DMS79 treated with DMSO at 0.1 percent for 48 hours (cell line): Measurements from ENCODE around the gene TAB2.
"Not testable (repeated sequence)": the region's sequence is repeated elsewhere in the genome, so short reads cannot be mapped to it uniquely, and the experiment has no call there.

Source experiments
- DNase-seq: peaks from one replicate; lab custom pipeline; 2025; lab: John Stamatoyannopoulos, UW

The TAB2 gene

GRCh38 chr6:149333266-149333620 lies 15.7 kb downstream of the TAB2 start:
- DNase-seq = no peak

- DNase-seq = no peak
These were observed 16.7 kb downstream of the TAB2 start for GRCh38 chr6:149334201-149334600.

GRCh38 chr6:149334682-149335160 lies 17.2 kb downstream of the TAB2 start:
- no peak for DNase-seq

- DNase-seq = no peak
These were observed 18.6 kb downstream of the TAB2 start for GRCh38 chr6:149335924-149336608.

- peak; percentile 92 for DNase-seq
These were observed 19.1 kb downstream of the TAB2 start for GRCh38 chr6:149336609-149336928.

- DNase-seq = peak; percentile 18
These were observed 19.8 kb downstream of the TAB2 start for GRCh38 chr6:149337320-149337719.

- no peak for DNase-seq
These were observed 22.7 kb downstream of the TAB2 start for GRCh38 chr6:149340200-149340599.

GRCh38 chr6:149342525-149342924 lies 25.0 kb downstream of the TAB2 start:
- DNase-seq = no peak

GRCh38 chr6:149343501-149343900 lies 26.0 kb downstream of the TAB2 start:
- no peak for DNase-seq

- no peak for DNase-seq
These were observed 28.6 kb downstream of the TAB2 start for GRCh38 chr6:149346078-149346477.

- no peak for DNase-seq
These were observed 29.6 kb downstream of the TAB2 start for GRCh38 chr6:149347067-149347466.

GRCh38 chr6:149349279-149349678 lies 31.8 kb downstream of the TAB2 start:
- DNase-seq = not testable (repeated sequence)

- no peak for DNase-seq
These were observed 36.5 kb downstream of the TAB2 start for GRCh38 chr6:149354009-149354408.

GRCh38 chr6:149356081-149356750 lies 38.7 kb downstream of the TAB2 start:
- DNase-seq = no peak

- DNase-seq = no peak
These were observed 40.4 kb downstream of the TAB2 start for GRCh38 chr6:149357726-149358538.

- no peak for DNase-seq
These were observed 41.9 kb downstream of the TAB2 start for GRCh38 chr6:149359440-149359839.

- DNase-seq = no peak
These were observed 43.0 kb downstream of the TAB2 start for GRCh38 chr6:149360536-149360935.

GRCh38 chr6:149362289-149362688 lies 44.8 kb downstream of the TAB2 start:
- DNase-seq = no peak

- no peak for DNase-seq
These were observed 45.6 kb downstream of the TAB2 start for GRCh38 chr6:149363154-149363553.

- no peak for DNase-seq
These were observed 47.0 kb downstream of the TAB2 start for GRCh38 chr6:149364557-149364956.

- no peak for DNase-seq
These were observed 47.7 kb downstream of the TAB2 start for GRCh38 chr6:149365197-149365596.

GRCh38 chr6:149366267-149366921 lies 48.9 kb downstream of the TAB2 start:
- no peak for DNase-seq

- no peak for DNase-seq
These were observed 50.6 kb downstream of the TAB2 start for GRCh38 chr6:149368065-149368464.
